HepG2 (cell line): ENCODE measurements around the gene HYOU1. TPM values are rescaled to one million over a fixed set of nuclear protein-coding genes. Genes with fewer than 3 reads are reported as not detected.

ENCODE experiments used
- ADNP ChIP-seq: sonication (generic); formaldehyde crosslinking; IDR thresholded peaks from 2 replicates; pipeline ENCODE4 v1.4.0; 2020; ENCODE audit warnings: missing genetic modification reagents
- ATF7-NPFF ChIP-seq: sonication (generic); formaldehyde crosslinking; IDR thresholded peaks from 2 replicates; pipeline ENCODE4 v1.8.1; 2023; ENCODE audit warnings: mild to moderate bottlenecking, low read depth, missing genetic modification reagents, moderate library complexity
- BCL3 ChIP-seq: sonication (generic); formaldehyde crosslinking; IDR thresholded peaks from 2 replicates; pipeline ENCODE4 v1.5.1; 2020; ENCODE audit warnings: mild to moderate bottlenecking, missing genetic modification reagents, moderate library complexity
- ELF4 ChIP-seq: sonication (generic); formaldehyde crosslinking; IDR thresholded peaks from 2 replicates; pipeline ENCODE4 v1.5.0; 2020; ENCODE audit warnings: missing genetic modification reagents, mild to moderate bottlenecking, moderate library complexity, borderline replicate concordance
- GLI4 ChIP-seq: sonication (generic); formaldehyde crosslinking; IDR thresholded peaks from 2 replicates; pipeline ENCODE4 v1.5.1; 2020; ENCODE audit warnings: missing genetic modification reagents, mild to moderate bottlenecking, moderate library complexity, borderline replicate concordance
- HDAC1 ChIP-seq: sonication (generic); formaldehyde crosslinking; IDR thresholded peaks from 2 replicates; pipeline ENCODE4 v1.5.1; 2020; ENCODE audit warnings: mild to moderate bottlenecking, missing genetic modification reagents
- KLF15 ChIP-seq: sonication (generic); formaldehyde crosslinking; IDR thresholded peaks from 2 replicates; pipeline ENCODE4 v1.8.1; 2023; ENCODE audit warnings: borderline replicate concordance, mild to moderate bottlenecking, inconsistent platforms, missing genetic modification reagents, mixed read lengths
- MAFG ChIP-seq: sonication (generic); formaldehyde crosslinking; IDR thresholded peaks from 2 replicates; pipeline ENCODE4 v1.5.1; 2020; ENCODE audit warnings: mild to moderate bottlenecking, missing genetic modification reagents
- NPAS2 ChIP-seq: sonication (generic); formaldehyde crosslinking; IDR thresholded peaks from 2 replicates; pipeline ENCODE4 v1.8.0; 2022; ENCODE audit warnings: mild to moderate bottlenecking, missing genetic modification reagents, borderline replicate concordance
- RELA ChIP-seq: sonication (generic); formaldehyde crosslinking; IDR thresholded peaks from 2 replicates; pipeline ENCODE4 v1.4.0; 2020; ENCODE audit warnings: missing genetic modification reagents
- SMYD3 ChIP-seq: sonication (generic); formaldehyde crosslinking; IDR thresholded peaks from 2 replicates; pipeline ENCODE4 v1.8.1; 2023; ENCODE audit warnings: mild to moderate bottlenecking, missing genetic modification reagents
- ZNF232 ChIP-seq: sonication (generic); formaldehyde crosslinking; IDR thresholded peaks from 2 replicates; pipeline ENCODE4 v1.4.0; 2020; ENCODE audit warnings: missing genetic modification reagents, borderline replicate concordance
- ZNF282 ChIP-seq: fragments of 450-650 bp; IDR thresholded peaks from 2 replicates; pipeline ENCODE4 v1.6.1; 2018; ENCODE audit not compliant: partially characterized antibody
- ZNF7 ChIP-seq: IDR thresholded peaks from 2 replicates; pipeline ENCODE4 v1.6.1; 2016; ENCODE audit warnings: missing biosample characterization, missing genetic modification reagents
- ZNF878 ChIP-seq: sonication (generic); formaldehyde crosslinking; IDR thresholded peaks from 2 replicates; pipeline ENCODE4 v1.8.1; 2023; ENCODE audit warnings: mild to moderate bottlenecking, missing genetic modification reagents, moderate library complexity
- polyA plus RNA-seq, 8 experiments: library from polyadenylated mRNA; depleted of rRNA in 3 of 8; stranded (reverse) in 7 of 8; unstranded in 1 of 8; fragments of >200 nt; fragmentation: Illumina TruSeq in 4 of 8; extraction: Trizol in 4 of 8; gene quantifications; 2 replicates each; pipeline versions ENCODE4 v1.2.1 to v1.2.3, GENCODE V29; 2011 to 2016; ENCODE audit warnings: low read depth in 4 of 8, missing spikeins in 1 of 8, mixed read lengths in 1 of 8; ENCODE audit not compliant: insufficient read depth in 1 of 8
- total RNA-seq, 5 experiments: library from RNA; depleted of rRNA; stranded (reverse); fragments of >200 nt; fragmentation: Illumina TruSeq; extraction: Trizol; gene quantifications; 2 replicates each; pipeline ENCODE4 v1.2.3, GENCODE V29; 2016; ENCODE audit warnings: low read depth in 1 of 5
- TF ChIP-seq, protein P1 (sequence below): sonication (generic); formaldehyde crosslinking; IDR thresholded peaks from 2 replicates; pipeline ENCODE4 v1.8.1; 2022; ENCODE audit warnings: low read depth, mild to moderate bottlenecking, missing genetic modification reagents
- TF ChIP-seq, protein P2 (sequence below): conservative IDR thresholded peaks from 2 replicates; pipeline ENCODE4 v1.6.1; 2018; ENCODE audit warnings: missing genetic modification reagents
- TF ChIP-seq, protein P3 (sequence below): sonication (generic); formaldehyde crosslinking; IDR thresholded peaks from 2 replicates; pipeline ENCODE4 v1.4.0; 2020; ENCODE audit warnings: missing genetic modification reagents, borderline replicate concordance

The HYOU1 gene
- total and polyA plus RNA-seq, 2 of the 13 experiments (the other 11 are each of a cell fraction or from before 2014, with no cell fraction given): 127 to 155 TPM

DNA sequence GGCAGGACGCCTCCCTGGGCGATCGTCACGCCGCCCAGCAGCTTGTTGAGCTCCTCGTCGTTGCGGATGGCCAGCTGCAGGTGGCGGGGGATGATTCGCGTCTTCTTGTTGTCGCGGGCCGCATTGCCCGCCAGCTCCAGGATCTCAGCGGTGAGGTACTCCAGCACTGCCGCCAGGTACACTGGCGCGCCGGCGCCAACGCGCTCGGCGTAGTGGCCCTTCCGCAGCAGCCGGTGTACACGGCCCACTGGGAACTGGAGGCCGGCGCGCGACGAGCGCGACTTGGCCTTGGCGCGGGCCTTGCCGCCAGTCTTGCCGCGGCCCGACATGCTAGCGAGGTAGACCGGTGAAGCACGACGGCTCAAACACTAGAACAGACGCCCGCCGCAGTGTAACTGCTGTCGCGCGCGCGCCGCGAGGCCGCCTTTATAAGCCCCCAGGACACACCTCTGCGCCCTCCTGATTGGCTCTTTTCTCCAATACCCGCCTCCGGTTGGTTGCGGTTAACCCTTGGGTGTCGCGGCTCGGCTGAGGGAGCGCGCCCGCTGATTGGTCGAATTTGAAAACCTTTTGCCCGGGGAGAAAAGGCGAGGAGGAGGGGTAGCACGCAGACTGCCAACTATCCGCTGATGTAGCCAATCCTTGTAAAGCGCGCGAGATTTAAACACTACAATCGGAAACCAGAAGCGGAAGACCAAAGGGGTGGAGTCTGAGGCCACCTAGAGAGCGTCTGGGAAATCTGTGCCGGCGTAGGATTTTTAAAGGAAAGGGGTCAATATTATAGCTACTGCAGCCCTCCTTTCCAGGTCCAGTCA, 38.3 kb upstream of the HYOU1 start (continued):
- TF ChIP-seq ZNF282 (no peak), KLF15 (CRISPR knock-in tag) (no peak), NPAS2 (CRISPR knock-in tag) (no peak), MAFG (CRISPR knock-in tag) (no peak), ZNF232 (0 out of 2 replicates have a peak, but pooled peaks have one; percentile 30), SMYD3 (CRISPR knock-in tag) (peak; percentile 88; the same call in 1 of the 2 replicates), BCL3 (CRISPR knock-in tag) (peak; percentile 92; the same call in 1 of the 2 replicates), ATF7-NPFF (peak; percentile 82; the same call in 1 of the 2 replicates), ZNF7 (CRISPR knock-in tag) (no peak), GLI4 (CRISPR knock-in tag) (peak; percentile 86; the same call in 1 of the 2 replicates), ZNF878 (CRISPR knock-in tag) (peak; percentile 99), HDAC1 (peak; percentile 82), ADNP (no peak), RELA (CRISPR knock-in tag) (no peak; the same call in 1 of the 2 replicates), ELF4 (CRISPR knock-in tag) (peak; percentile 79; the same call in 1 of the 2 replicates)
- TF ChIP-seq, protein P1, sequence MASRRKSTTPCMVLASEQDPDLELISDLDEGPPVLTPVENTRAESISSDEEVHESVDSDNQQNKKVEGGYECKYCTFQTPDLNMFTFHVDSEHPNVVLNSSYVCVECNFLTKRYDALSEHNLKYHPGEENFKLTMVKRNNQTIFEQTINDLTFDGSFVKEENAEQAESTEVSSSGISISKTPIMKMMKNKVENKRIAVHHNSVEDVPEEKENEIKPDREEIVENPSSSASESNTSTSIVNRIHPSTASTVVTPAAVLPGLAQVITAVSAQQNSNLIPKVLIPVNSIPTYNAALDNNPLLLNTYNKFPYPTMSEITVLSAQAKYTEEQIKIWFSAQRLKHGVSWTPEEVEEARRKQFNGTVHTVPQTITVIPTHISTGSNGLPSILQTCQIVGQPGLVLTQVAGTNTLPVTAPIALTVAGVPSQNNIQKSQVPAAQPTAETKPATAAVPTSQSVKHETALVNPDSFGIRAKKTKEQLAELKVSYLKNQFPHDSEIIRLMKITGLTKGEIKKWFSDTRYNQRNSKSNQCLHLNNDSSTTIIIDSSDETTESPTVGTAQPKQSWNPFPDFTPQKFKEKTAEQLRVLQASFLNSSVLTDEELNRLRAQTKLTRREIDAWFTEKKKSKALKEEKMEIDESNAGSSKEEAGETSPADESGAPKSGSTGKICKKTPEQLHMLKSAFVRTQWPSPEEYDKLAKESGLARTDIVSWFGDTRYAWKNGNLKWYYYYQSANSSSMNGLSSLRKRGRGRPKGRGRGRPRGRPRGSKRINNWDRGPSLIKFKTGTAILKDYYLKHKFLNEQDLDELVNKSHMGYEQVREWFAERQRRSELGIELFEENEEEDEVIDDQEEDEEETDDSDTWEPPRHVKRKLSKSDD (CRISPR knock-in tag): peak; percentile 85; the same call in 1 of the 2 replicates
- TF ChIP-seq, protein P2, sequence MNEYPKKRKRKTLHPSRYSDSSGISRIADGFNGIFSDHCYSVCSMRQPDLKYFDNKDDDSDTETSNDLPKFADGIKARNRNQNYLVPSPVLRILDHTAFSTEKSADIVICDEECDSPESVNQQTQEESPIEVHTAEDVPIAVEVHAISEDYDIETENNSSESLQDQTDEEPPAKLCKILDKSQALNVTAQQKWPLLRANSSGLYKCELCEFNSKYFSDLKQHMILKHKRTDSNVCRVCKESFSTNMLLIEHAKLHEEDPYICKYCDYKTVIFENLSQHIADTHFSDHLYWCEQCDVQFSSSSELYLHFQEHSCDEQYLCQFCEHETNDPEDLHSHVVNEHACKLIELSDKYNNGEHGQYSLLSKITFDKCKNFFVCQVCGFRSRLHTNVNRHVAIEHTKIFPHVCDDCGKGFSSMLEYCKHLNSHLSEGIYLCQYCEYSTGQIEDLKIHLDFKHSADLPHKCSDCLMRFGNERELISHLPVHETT (CRISPR knock-in tag): no peak
- TF ChIP-seq, protein P3, sequence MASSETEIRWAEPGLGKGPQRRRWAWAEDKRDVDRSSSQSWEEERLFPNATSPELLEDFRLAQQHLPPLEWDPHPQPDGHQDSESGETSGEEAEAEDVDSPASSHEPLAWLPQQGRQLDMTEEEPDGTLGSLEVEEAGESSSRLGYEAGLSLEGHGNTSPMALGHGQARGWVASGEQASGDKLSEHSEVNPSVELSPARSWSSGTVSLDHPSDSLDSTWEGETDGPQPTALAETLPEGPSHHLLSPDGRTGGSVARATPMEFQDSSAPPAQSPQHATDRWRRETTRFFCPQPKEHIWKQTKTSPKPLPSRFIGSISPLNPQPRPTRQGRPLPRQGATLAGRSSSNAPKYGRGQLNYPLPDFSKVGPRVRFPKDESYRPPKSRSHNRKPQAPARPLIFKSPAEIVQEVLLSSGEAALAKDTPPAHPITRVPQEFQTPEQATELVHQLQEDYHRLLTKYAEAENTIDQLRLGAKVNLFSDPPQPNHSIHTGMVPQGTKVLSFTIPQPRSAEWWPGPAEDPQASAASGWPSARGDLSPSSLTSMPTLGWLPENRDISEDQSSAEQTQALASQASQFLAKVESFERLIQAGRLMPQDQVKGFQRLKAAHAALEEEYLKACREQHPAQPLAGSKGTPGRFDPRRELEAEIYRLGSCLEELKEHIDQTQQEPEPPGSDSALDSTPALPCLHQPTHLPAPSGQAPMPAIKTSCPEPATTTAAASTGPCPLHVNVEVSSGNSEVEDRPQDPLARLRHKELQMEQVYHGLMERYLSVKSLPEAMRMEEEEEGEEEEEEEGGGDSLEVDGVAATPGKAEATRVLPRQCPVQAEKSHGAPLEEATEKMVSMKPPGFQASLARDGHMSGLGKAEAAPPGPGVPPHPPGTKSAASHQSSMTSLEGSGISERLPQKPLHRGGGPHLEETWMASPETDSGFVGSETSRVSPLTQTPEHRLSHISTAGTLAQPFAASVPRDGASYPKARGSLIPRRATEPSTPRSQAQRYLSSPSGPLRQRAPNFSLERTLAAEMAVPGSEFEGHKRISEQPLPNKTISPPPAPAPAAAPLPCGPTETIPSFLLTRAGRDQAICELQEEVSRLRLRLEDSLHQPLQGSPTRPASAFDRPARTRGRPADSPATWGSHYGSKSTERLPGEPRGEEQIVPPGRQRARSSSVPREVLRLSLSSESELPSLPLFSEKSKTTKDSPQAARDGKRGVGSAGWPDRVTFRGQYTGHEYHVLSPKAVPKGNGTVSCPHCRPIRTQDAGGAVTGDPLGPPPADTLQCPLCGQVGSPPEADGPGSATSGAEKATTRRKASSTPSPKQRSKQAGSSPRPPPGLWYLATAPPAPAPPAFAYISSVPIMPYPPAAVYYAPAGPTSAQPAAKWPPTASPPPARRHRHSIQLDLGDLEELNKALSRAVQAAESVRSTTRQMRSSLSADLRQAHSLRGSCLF (CRISPR knock-in tag): no peak; the same call in 1 of the 2 replicates
